CD14-positive monocyte (primary cell): ENCODE results near the gene CCR3. TPM values are rescaled to one million over a fixed set of nuclear protein-coding genes. Genes with fewer than 3 reads are reported as not detected.

Experiments used
- DNase-seq, 3 donors: peaks; one replicate each; pipeline ENCODE4 v3.0.0-alpha.2; 2011 to 2022
- H2AFZ ChIP-seq: 2 replicates; pipeline ENCODE4 v1.6.0; 2012; ENCODE audit warnings: mild to moderate bottlenecking, low read depth, low read length, inconsistent platforms; ENCODE audit not compliant: insufficient read depth, poor library complexity, severe bottlenecking
- H3K27ac ChIP-seq, 2 donors: 1 replicate in 1 of 2; 2 replicates in 1 of 2; pipeline ENCODE4 v1.5.1; 2012 to 2013; ENCODE audit warnings: low read length in 2 of 2, control low read depth in 1 of 2, inconsistent platforms in 1 of 2, low read depth in 1 of 2, mild to moderate bottlenecking in 1 of 2
- H3K27me3 ChIP-seq, 2 donors: one replicate each; pipeline versions ENCODE4 v1.6.0 to v1.6.1; 2011 to 2013; ENCODE audit warnings: low read length in 2 of 2; ENCODE audit not compliant: control insufficient read depth in 2 of 2, insufficient read depth in 2 of 2
- H3K36me3 ChIP-seq, 2 donors: replicated peaks in 1 of 2; 1 replicate in 1 of 2; 2 replicates in 1 of 2; pipeline versions ENCODE4 v1.5.1 to v1.6.1; 2012 to 2013; ENCODE audit warnings: low read length in 2 of 2, control low read depth in 1 of 2, inconsistent platforms in 1 of 2, mild to moderate bottlenecking in 1 of 2; ENCODE audit not compliant: insufficient read depth in 2 of 2, control insufficient read depth in 1 of 2
- H3K4me1 ChIP-seq, 2 donors: 1 replicate in 1 of 2; 2 replicates in 1 of 2; pipeline versions ENCODE4 v1.5.1 to v1.6.1; 2012 to 2013; ENCODE audit warnings: low read length in 2 of 2, control low read depth in 1 of 2, inconsistent platforms in 1 of 2, mild to moderate bottlenecking in 1 of 2, moderate library complexity in 1 of 2; ENCODE audit not compliant: insufficient read depth in 2 of 2, control insufficient read depth in 1 of 2
- H3K4me2 ChIP-seq: replicated peaks from 2 replicates; pipeline ENCODE3; 2012; ENCODE audit warnings: low read length, moderate library complexity, mild to moderate bottlenecking; ENCODE audit not compliant: poor library complexity, severe bottlenecking; ENCODE audit errors: extremely low read depth
- H3K4me3 ChIP-seq, 3 experiments: fragments of 200-600 bp in 1 of 3; sonication (generic) in 1 of 3; replicated peaks in 1 of 3; 1 replicate in 2 of 3; 2 replicates in 1 of 3; pipeline ENCODE4 v1.5.1; 2011 to 2013; ENCODE audit warnings: low read length in 3 of 3, mild to moderate bottlenecking in 3 of 3, control low read depth in 2 of 3, low read depth in 2 of 3, inconsistent platforms in 1 of 3, moderate library complexity in 1 of 3
- H3K79me2 ChIP-seq: 2 replicates; pipeline ENCODE4 v1.6.0; 2012; ENCODE audit warnings: mild to moderate bottlenecking, control low read depth, inconsistent platforms, low read length, moderate library complexity; ENCODE audit not compliant: insufficient read depth
- H3K9ac ChIP-seq: 2 replicates; pipeline ENCODE4 v1.6.0; 2017; ENCODE audit warnings: low read length, mild to moderate bottlenecking; ENCODE audit not compliant: insufficient read depth, poor library complexity, severe bottlenecking
- H3K9me3 ChIP-seq, 2 donors: replicated peaks in 1 of 2; 1 replicate in 1 of 2; 2 replicates in 1 of 2; pipeline versions ENCODE4 v1.5.1 to v1.6.1; 2012 to 2013; ENCODE audit warnings: low read length in 2 of 2, control low read depth in 1 of 2; ENCODE audit not compliant: control insufficient read depth in 1 of 2, insufficient read depth in 1 of 2
- H4K20me1 ChIP-seq: 2 replicates; pipeline ENCODE4 v1.6.0; 2012; ENCODE audit warnings: mild to moderate bottlenecking, low read length, control low read depth, moderate library complexity; ENCODE audit not compliant: insufficient read depth
- H3K27ac Mint-ChIP-seq, 7 donors: one replicate each; pipeline ENCODE4 v1.8.0; 2020; ENCODE audit warnings: mild to moderate bottlenecking in 7 of 7, mixed read lengths in 7 of 7, moderate library complexity in 6 of 7, inconsistent platforms in 2 of 7
- H3K27me3 Mint-ChIP-seq, 3 donors: one replicate each; pipeline ENCODE4 v1.8.0; 2021 to 2022; ENCODE audit warnings: low read depth in 3 of 3, mild to moderate bottlenecking in 3 of 3, mixed read lengths in 3 of 3, moderate library complexity in 3 of 3, inconsistent platforms in 1 of 3
- H3K36me3 Mint-ChIP-seq, 2 donors: one replicate each; pipeline ENCODE4 v1.8.0; 2020; ENCODE audit warnings: mixed read lengths in 2 of 2, inconsistent platforms in 1 of 2, mild to moderate bottlenecking in 1 of 2
- H3K4me1 Mint-ChIP-seq: one replicate; pipeline ENCODE4 v1.8.0; 2020; ENCODE audit warnings: mild to moderate bottlenecking, mixed read lengths
- H3K4me3 Mint-ChIP-seq, 2 donors: one replicate each; pipeline ENCODE4 v1.8.0; 2020; ENCODE audit warnings: mild to moderate bottlenecking in 2 of 2, mixed read lengths in 2 of 2, moderate library complexity in 1 of 2
- H3K9me3 Mint-ChIP-seq, 7 donors: one replicate each; pipeline ENCODE4 v1.8.0; 2020 to 2022; ENCODE audit warnings: mixed read lengths in 7 of 7, mild to moderate bottlenecking in 6 of 7, moderate library complexity in 6 of 7, inconsistent platforms in 2 of 7
- WGBS: methylation state at CpG from one replicate; pipeline ENCODE4 v1.1.5; 2013; ENCODE audit warnings: missing lambda C conversion rate; ENCODE audit not compliant: insufficient coverage; 5-methylcytosine and 5-hydroxymethylcytosine counted together
- intact Hi-C, 2 donors: fragments of 100-400 bp; cut with micrococcal nuclease; formaldehyde crosslinking; loops; one replicate each; pipeline versions ENCODE4 v1.15.0 to v1.15.1; 2023
- polyA plus RNA-seq, 3 donors: library from polyadenylated mRNA; depleted of rRNA in 1 of 3; unstranded in 2 of 3; stranded (reverse) in 1 of 3; fragments of 300-500 nt in 2 of 3; fragments of >200 nt in 1 of 3; fragmentation: Illumina TruSeq in 2 of 3; gene quantifications; 1 replicate in 2 of 3; 2 replicates in 1 of 3; pipeline ENCODE4 v1.2.3, GENCODE V29; 2012 to 2021
- TF ChIP-seq, protein P1 (sequence below): fragments of 200-600 bp; IDR thresholded peaks from one replicate; pipeline ENCODE4 v1.8.0; 2022; ENCODE audit warnings: antibody characterized with exemption, mild to moderate bottlenecking

The CCR3 gene
- polyA plus RNA-seq, 3 donors = 0.38 to 0.74 (median 0.44) TPM

DNA sequence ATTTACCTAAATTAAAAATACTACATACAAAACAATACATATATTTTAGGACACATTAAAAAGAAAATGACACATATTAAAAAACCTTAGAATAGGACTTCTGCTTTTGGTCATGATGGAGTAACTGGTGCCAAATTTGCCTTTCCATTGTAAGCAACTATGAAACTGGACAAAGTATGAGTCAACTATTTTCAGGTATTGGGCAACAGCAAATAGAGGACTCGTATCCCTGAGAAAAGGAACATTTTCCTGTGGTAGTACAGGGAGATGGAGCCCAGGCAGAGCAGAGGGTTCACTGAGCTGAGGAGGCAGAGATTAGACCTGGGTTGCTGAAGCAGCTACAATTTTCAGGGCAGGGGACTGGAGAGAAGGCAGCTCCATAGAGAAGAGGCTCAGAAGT is 48.8 kb upstream of the CCR3 start:
- peaks cover 49 to 65% of the 10 kb centered on the region in 2 donors for H3K4me1 ChIP-seq
- Mint-ChIP-seq H3K4me1 (peaks cover 44% of the 10 kb centered on the region), H3K27ac (peak overlapping the region; percentile 90 to 98 (median 98)), H3K9me3 (peaks cover 0 to 10% (median 5%) of the 10 kb centered on the region in 7 donors), H3K27me3 (no peaks in the 10 kb centered on the region), H3K36me3 (peaks cover 8 to 9% of the 10 kb centered on the region in 2 donors), H3K4me3 (peak overlapping the region in 1 of 2 donors; percentile 72)
- peak overlapping the region; percentile 23 for H3K9ac ChIP-seq
- peak overlapping the region; percentile 67 to 81 for H3K27ac ChIP-seq
- no peak overlapping the region for H2AFZ ChIP-seq
- peak overlapping the region; percentile 29 for H3K4me2 ChIP-seq
- no peaks in the 10 kb centered on the region for H3K27me3 ChIP-seq
- H3K79me2 ChIP-seq = no peaks in the 10 kb centered on the region
- intact Hi-C loops = loop anchor here in 1 of 2 donors (5.0 kb wide), 2 partner anchors 81 to 106 kb away; no protein-coding TSS in a partner anchor
- peak overlapping the region in 1 of 3 experiments; percentile 34 for H3K4me3 ChIP-seq
- peaks cover 0 to under 1% of the 10 kb centered on the region in 2 donors for H3K36me3 ChIP-seq
- no peaks in the 10 kb centered on the region for H3K9me3 ChIP-seq
- TF ChIP-seq, protein P1, sequence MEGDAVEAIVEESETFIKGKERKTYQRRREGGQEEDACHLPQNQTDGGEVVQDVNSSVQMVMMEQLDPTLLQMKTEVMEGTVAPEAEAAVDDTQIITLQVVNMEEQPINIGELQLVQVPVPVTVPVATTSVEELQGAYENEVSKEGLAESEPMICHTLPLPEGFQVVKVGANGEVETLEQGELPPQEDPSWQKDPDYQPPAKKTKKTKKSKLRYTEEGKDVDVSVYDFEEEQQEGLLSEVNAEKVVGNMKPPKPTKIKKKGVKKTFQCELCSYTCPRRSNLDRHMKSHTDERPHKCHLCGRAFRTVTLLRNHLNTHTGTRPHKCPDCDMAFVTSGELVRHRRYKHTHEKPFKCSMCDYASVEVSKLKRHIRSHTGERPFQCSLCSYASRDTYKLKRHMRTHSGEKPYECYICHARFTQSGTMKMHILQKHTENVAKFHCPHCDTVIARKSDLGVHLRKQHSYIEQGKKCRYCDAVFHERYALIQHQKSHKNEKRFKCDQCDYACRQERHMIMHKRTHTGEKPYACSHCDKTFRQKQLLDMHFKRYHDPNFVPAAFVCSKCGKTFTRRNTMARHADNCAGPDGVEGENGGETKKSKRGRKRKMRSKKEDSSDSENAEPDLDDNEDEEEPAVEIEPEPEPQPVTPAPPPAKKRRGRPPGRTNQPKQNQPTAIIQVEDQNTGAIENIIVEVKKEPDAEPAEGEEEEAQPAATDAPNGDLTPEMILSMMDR = no peak
- no peaks in the 10 kb centered on the region for H4K20me1 ChIP-seq
- DNase-seq = peak; percentile 83 to 94 (median 93)
- 0% methylated on average over 1 of the region's 1 CpG for WGBS

DNA sequence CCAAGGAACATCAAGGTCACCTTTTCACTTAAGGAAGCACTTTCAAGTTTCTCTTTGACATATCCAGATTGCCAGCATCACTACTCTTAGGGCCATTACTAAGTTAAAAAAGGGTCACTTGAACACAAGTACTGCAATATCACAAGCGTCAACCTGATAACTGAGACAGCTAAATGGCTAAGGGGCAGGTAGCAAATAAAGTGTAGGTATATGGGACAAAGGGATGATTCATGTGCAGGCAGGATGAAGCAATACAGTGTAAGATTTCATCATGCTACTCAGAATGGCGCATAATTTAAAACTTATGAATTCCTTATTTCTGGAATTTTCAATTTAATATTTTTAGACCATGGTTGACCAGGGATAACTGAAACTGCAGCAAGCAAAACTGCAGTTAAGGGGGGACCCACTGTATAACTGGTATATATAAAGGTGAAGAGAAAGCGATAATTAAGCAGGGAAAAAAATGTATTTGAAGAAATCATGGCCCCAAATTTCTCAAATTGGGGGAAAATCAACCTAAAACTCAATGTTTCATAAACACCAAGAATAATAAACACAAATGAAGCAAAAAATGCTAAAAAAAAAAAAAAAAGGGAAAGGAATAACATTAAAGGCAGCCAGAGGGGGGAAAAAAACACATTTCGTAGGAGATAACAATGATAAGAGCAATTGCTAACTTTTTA is 47.2 kb upstream of the CCR3 start:
- no peaks in the 10 kb centered on the region for H3K27me3 Mint-ChIP-seq

More for the DNA sequence above, 47.2 kb upstream of the CCR3 start:
- TF ChIP-seq, protein P1 = no peak
- Histone ChIP-seq H3K4me2 (no peak overlapping the region), H3K36me3 (peaks cover 2 to 13% of the 10 kb centered on the region in 2 donors), H2AFZ (no peak overlapping the region), H3K9me3 (no peaks in the 10 kb centered on the region), H3K9ac (no peak overlapping the region), H3K27ac (peak overlapping the region in 1 of 2 donors; percentile 6), H4K20me1 (peaks cover 5% of the 10 kb centered on the region), H3K4me1 (peaks cover 38 to 52% of the 10 kb centered on the region in 2 donors), H3K4me3 (no peak overlapping the region), H3K79me2 (peaks cover 2% of the 10 kb centered on the region), H3K27me3 (no peaks in the 10 kb centered on the region)
- WGBS = no CpG with 5 or more reads among the region's 4 CpGs
- H3K9me3 Mint-ChIP-seq = peaks cover 0 to 10% (median 5%) of the 10 kb centered on the region in 7 donors
- intact Hi-C loops = loop anchor here in 1 of 2 donors (5.0 kb wide), 2 partner anchors 83 to 108 kb away; no protein-coding TSS in a partner anchor
- H3K4me1 Mint-ChIP-seq = peaks cover 39% of the 10 kb centered on the region
- H3K4me3 Mint-ChIP-seq = no peak overlapping the region
- peaks cover 13 to 23% of the 10 kb centered on the region in 2 donors for H3K36me3 Mint-ChIP-seq
- peak overlapping the region in 5 of 7 donors; percentile 42 to 98 (median 63) for H3K27ac Mint-ChIP-seq
- peak in 2 of 3 donors; percentile 61 to 67 for DNase-seq
